Measurements from ENCODE around the gene SPEN.

The SPEN gene

GRCh38 chr1:15874471-15874870 is 27.0 kb downstream of the SPEN start:
- H3K27ac ChIP-seq = no peak overlapping the region
- H3K27me3 ChIP-seq (replicated peaks) = no peaks in the 10 kb centered on the region
- peaks cover 15% of the 10 kb centered on the region for H3K36me3 ChIP-seq (replicated peaks)
- no peak for TF ChIP-seq CTCF (IDR thresholded peaks at IDR 0.05; ENCODE audit: low read depth, low read length, missing control alignments)
- no peak overlapping the region for H3K4me3 ChIP-seq (ENCODE audit: low read depth, low read length)
- DNase-seq = no peak
- in situ Hi-C loops (cut with HindIII; ENCODE audit: low pct_ligation_motif_present, low sequenced_read_pairs) = no loop called here

GRCh38 chr1:15876357-15877055 is 29.0 kb downstream of the SPEN start:
- Histone ChIP-seq H3K4me3 (ENCODE audit: low read depth, low read length) (no peak overlapping the region), H3K36me3 (replicated peaks) (peaks cover 15% of the 10 kb centered on the region)
- in situ Hi-C loops (cut with HindIII; ENCODE audit: low pct_ligation_motif_present, low sequenced_read_pairs) = no loop called here

GRCh38 chr1:15881961-15882360 is 34.5 kb downstream of the SPEN start:
- H3K36me3 ChIP-seq (replicated peaks) = no peaks in the 10 kb centered on the region
- no peak overlapping the region for H3K27ac ChIP-seq
- DNase-seq = no peak
- no peak overlapping the region for H3K4me3 ChIP-seq (ENCODE audit: low read depth, low read length)
- no peaks in the 10 kb centered on the region for H3K27me3 ChIP-seq (replicated peaks)
- in situ Hi-C loops (cut with HindIII; ENCODE audit: low pct_ligation_motif_present, low sequenced_read_pairs) = no loop called here
- TF ChIP-seq CTCF (IDR thresholded peaks at IDR 0.05; ENCODE audit: low read depth, low read length, missing control alignments) = no peak

More at GRCh38 chr1:15876357-15877055, 29.0 kb downstream of the SPEN start:
- Histone ChIP-seq H3K27ac (no peak overlapping the region), H3K27me3 (replicated peaks) (no peaks in the 10 kb centered on the region)
- peak; percentile 12 for DNase-seq
- peak; percentile 46 for TF ChIP-seq CTCF (IDR thresholded peaks at IDR 0.05; ENCODE audit: low read depth, low read length, missing control alignments)

DNA sequence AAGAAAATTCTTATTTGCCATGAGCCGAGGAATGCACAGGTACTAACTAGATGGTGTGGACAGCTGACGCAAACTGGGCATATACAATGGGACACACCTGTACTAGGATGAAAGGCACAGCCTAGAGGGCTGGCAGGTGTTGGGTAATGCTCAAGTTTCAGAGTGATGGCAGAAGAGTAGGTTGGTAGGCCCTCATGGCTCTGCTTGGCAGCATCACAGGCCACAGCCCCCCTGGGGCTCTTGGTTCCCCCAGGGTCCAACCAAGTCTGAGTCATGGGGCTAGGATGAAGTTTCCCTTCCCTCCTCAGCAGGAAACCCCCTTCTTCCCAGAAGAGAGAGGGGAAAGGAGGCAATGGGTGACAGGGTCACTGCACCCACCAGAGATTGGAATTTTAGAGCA is 35.2 kb downstream of the SPEN start:
- in situ Hi-C loops (cut with HindIII; ENCODE audit: low pct_ligation_motif_present, low sequenced_read_pairs) = no loop called here
- no peak overlapping the region for H3K27ac ChIP-seq

DNA sequence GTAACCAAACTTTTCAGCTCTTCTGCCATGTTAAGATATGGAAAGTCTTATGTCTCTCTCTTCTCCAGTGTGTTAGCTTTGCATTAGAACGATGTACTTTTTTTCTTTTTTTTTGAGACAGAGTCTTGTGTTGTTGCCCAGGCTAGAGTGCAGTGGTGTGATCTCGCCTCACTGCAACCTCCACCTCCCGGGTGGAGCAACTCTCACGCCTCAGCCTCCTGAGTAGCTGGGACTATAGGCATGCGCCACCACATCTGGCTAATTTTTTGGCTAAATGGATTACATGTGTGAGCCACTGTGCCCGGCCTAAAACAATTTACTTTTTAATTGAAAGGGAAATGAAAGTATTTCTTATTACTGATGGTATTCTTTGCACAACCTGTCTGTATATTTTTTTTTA is 35.8 kb downstream of the SPEN start:
- no peak for DNase-seq
- in situ Hi-C loops (cut with HindIII; ENCODE audit: low pct_ligation_motif_present, low sequenced_read_pairs) = no loop called here
- H3K4me3 ChIP-seq (ENCODE audit: low read depth, low read length) = no peak overlapping the region
- H3K36me3 ChIP-seq (replicated peaks) = no peaks in the 10 kb centered on the region
- H3K27me3 ChIP-seq (replicated peaks) = no peaks in the 10 kb centered on the region
- TF ChIP-seq CTCF (IDR thresholded peaks at IDR 0.05; ENCODE audit: low read depth, low read length, missing control alignments) = no peak
- no peak overlapping the region for H3K27ac ChIP-seq

More for the DNA sequence above, 35.2 kb downstream of the SPEN start:
- no peak for DNase-seq
- TF ChIP-seq CTCF (IDR thresholded peaks at IDR 0.05; ENCODE audit: low read depth, low read length, missing control alignments) = no peak
- Histone ChIP-seq H3K36me3 (replicated peaks) (no peaks in the 10 kb centered on the region), H3K27me3 (replicated peaks) (no peaks in the 10 kb centered on the region), H3K4me3 (ENCODE audit: low read depth, low read length) (no peak overlapping the region)

- in situ Hi-C loops (cut with HindIII; ENCODE audit: low pct_ligation_motif_present, low sequenced_read_pairs) = no loop called here
- Histone ChIP-seq H3K36me3 (replicated peaks) (no peaks in the 10 kb centered on the region), H3K27me3 (replicated peaks) (no peaks in the 10 kb centered on the region), H3K27ac (no peak overlapping the region), H3K4me3 (ENCODE audit: low read depth, low read length) (no peak overlapping the region)
- no peak for DNase-seq
- no peak for TF ChIP-seq CTCF (IDR thresholded peaks at IDR 0.05; ENCODE audit: low read depth, low read length, missing control alignments)
These were observed 37.0 kb downstream of the SPEN start for GRCh38 chr1:15884477-15884876.
